Stimulated activated CD8-positive, alpha-beta memory T cell treated with anti-CD3 and anti-CD28 coated beads, Interleukin-4, amount 100 ng/mL, for 24 hours (primary cell): ENCODE data around the gene FN1.

Experiments used
- DNase-seq: peaks from one replicate; pipeline ENCODE4 v3.0.0-alpha.2; 2020; ENCODE audit warnings: low read depth

Gene FN1

DNA sequence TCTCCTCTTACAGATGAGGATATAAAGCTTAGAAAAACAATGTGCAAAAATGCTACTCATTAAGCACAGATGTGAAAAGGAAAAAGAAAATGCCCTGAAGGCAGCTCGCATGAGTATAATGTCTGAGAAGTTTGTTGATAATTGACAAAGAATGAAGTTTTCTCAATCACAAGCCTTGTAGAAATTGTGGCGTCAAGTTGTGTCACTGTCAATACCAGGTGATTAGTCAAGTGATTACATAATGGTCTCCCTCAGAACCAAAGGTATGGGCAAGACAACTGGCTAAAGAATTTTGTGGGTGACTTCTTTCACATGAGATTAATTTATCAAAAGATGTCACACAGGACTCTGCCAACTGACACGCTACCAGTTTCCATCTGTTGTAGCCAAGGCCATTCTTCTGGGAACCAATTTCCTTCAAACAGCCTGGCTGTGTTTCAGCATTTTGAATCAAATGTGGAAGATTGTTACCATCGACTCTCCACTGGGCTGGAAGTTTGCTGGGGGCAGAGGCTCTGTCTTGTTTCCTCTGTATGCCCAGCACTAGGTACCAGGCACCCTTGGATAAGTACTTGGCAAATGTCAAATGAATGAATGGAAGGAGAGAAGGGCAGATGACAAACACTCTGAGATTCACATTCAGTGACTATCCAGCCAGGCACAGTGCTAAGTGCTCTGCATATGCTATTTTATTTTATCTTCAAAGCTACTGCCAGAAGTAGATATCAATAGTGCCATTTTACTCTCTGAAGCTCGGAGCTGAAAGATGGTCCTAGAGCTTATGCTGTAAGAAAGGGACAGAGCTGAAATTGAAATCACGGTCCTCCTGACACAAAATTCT, 5.9 kb upstream of the FN1 start:
- no peak for DNase-seq

DNA sequence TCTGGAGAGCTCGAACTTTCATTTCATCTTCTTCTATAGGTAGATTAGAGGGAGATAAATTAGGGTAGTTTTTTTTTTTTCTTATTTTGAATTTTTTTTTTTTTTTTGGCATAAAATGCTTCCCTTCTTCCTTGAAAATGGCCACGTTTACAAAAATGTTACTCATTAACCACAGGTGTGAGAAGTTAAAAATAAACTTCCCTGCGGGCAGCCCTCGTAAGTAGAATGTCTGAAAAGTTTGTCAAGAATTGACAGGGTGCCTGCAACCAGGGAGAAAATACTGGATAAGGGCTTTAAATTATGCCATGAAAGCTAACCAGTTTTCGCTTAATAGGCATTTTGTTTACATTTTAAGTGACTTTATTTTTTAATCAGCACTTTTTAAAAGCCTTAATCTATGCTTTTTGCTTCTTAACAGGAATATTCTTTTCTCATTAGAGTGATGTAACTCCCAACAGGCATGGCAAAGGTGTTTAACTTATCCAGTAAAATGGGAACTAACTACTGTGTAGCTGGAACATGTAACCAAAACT, 4.2 kb upstream of the FN1 start:
- no peak for DNase-seq

DNA sequence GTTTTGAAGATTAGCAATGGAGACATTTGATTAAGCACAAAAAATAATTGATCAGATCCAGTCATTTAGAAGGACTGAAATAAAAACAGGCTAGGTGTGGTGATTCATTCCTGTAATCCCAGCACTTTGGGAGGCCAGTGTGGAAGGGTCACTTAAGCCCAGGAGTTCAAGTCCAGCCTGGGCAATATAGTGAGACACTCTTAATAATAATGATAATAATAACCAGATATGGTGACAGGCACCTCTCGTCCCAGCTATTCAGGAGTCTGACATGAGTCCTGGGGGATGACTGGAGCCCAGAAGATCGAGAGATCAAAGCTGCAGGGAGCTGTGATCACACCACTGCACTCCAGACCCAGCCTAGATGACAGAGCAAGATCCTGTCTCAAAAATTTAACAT, 3.5 kb upstream of the FN1 start:
- no peak for DNase-seq

DNA sequence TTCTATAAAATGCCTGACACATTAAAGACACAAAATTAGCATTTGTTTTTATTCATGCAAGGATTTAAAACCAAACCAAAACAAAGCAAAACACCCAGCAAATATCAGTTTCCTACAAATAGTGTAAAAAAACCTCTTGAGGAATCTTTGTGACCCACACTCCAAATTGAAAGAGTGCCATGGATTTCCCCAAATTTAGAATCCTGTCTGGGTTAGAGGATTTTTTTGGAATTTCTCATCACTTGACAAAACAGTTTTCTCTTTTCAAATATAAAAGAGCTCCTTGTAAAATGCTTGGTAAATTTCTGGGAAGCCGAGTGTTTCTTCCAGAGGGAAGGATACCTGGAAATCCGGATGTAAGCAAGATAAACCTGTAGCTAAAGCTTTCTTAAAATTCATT, 1.7 kb upstream of the FN1 start:
- no peak for DNase-seq

DNA sequence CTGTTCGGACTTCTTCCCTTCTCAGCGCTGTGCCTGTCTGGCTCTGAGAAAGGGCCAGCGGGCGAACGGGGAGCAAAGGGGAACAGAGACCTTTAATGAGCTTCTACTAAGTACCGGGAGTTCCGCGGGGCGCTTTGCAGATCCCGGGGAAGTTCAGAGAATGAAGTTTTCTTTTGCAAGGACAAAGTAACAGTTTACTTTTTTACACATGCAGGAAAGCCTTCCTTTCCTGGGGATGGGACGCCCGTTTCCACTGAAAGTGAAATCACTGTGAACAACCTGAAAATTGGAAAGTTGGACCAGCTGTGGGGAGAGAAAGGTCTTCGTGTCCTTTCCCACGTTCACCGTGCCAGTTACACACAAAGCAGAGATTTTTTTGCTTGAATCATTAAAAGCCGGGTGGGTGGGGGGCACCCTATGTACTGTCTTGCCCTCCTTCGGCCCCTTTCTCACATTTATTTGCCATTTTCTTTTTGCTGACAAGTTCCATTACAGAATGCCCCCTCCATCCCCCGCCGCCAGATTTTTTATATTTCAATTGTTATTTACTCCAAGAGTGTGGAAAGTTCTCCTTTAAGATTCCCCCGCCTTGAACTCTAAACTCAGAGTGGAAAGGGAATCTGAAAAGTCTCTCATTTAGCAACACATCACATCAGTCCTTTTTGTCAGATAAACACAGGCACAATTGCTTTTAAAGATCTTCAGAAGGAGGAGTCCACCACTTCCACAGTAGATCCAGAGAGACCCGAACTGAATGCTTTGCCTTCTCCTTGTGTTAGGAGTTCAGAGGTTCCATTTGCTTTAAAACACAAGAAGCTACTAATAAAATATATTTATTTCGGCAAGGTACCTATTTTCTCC, 1.1 kb upstream of the FN1 start:
- no peak for DNase-seq

DNA sequence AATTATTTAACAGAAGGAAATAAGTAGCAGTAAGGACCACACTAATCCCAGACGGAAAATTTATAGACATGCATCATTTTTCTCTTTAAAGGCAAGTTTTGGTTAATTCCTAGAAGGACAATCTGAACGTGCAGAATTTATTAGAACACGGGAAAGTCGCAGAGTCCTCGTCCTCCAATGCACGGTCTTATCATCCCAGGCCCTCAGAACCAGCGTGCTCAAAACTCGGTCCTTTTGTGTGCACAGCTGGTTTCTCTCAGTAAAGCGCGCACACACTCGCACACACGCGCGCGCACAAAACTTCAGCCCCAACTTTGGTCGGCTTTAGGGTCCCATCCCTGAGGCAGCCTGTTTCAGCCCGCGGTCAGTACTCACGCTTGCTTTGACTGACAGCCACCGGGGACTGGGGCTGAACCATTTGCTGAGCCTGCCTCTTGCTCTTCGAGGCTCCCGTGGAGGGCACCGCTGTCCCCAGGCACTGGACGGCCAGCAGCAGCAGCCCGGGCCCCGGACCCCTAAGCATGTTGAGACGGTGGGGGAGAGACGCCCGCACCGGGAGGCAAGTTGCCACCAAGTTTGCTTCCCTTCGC, 493 bp downstream of the FN1 start:
- no peak for DNase-seq

DNA sequence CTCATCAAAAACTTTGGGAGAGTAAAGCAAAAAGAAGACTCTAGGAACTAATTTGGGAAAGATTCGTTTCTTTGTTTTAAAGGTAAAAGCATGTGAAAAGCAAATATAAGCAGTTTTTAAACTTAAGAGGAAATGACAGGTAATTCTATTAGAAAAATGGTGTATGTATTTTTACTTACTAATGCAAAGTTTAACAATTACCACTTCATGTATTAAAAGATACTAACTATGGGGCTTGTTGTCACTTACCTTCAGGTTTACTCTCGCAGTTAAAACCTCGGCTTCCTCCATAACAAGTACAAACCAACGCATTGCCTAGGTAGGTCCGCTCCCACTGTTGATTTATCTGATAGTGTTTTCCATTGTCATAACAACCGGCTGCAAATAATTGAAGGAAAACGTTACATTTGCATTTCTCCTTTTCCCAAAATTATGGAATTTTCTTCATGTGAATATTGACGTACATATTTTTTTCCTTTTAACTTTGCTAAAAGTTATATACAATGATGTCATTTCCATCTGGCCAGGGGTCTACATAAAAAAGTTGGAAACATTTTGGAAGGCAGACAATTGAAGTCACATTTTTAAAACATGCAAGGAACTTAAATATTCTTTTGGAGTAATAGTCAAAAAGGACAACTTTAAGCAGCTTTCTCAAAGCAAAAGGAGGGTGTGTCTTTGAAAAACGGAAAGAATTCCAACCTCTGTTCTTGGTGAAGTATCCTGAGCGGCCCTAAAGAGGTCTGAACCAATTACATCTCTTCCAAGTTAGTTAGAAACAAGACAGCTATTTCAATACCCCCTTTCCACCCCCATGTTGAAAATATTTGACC, 1.2 kb downstream of the FN1 start:
- DNase-seq = no peak

DNA sequence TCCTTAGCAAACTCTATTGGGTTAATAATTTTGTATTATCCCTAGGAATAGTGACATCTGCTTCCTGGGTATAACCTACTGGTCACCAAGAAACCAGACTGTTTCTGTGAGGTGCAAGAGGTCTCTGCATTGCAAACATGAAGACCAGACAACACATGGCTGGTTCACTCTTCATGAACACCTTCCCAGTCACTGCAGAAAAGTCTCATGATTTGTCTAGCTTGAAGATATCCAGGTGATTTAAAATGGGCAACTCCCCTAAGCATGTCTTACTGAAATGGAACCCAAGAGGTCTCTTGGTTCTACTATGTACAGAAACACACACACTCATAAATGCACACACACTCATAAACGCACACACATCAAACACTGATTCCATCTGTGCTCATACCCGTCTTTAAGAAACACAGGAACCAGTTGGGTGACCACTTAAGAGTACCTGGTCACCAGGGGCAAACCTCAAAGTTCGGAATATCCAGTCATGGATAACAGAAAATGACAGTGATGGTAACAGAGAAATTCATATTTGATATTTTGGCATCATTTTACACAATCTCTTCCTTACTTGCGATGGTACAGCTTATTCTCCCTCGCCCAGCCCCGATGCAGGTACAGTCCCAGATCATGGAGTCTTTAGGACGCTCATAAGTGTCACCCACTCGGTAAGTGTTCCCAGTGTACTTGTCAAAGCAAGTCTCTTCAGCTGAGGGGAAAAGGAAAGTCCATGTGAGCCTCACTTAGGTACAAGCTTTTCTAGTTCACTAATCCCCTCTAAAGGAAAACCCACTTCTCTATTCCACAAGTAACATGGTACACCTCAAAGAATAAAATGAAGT, 2.9 kb downstream of the FN1 start:
- no peak for DNase-seq

DNA sequence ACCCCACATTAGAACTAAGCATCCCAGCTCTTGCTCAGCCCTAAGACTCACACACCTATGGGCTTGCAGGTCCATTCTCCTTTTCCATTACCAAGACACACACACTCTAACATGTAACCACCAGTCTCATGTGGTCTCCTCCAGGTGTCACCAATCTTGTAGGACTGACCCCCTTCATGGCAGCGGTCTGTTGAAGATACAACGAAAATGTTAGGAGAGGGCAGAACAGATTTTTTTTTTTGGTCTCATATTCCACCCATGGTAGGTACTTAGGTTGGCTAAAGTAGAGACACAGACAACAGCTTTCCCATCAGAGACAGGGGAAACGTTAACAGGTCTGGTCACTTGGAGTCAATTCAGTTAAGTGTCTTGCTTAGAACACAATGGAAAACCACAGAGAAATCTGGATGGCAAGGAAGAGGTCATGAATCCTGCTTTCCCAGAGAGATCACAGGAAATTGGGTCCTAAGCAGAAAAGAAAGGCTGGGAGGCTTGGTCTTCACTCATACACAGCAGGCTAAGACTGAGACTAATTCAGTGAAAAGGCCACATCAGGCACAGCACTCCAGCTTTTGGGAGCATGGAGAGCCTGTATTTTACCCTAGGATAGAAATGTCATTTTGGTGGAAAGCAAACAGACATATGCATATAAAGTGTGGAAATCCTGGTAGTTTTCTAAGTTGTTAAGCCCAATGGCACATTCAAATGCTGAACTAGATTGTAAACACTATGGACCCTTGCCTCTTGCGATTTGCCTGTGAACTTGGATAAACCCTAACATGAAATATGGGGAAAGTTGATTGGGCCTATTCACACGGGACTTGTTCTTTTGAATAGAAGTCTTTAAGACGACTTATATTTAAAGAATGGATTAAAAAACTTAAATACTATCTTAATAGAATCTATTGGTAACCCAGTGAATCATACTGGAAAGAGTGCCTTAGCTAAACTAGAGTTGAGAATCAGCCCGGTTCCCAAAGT, 3.8 kb downstream of the FN1 start:
- DNase-seq = no peak

DNA sequence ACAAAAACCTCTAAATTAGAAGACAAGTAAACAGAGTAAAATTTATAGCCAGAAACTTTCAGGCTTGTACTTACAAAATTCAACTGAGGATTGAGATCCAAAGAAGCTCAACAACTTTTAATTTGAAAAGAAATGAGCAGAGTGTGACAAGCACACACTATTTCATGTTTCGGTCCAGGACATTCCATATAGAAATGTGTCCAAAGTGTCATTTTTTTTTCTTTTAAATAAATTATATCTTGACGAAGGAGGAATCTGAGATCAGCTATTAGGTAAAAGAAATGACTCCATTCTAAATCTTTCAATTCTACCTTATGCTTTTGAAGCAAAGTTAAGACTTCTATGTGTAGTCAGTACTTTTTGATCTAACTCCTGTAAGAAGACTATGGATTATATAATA, 4.6 kb downstream of the FN1 start:
- DNase-seq = no peak

DNA sequence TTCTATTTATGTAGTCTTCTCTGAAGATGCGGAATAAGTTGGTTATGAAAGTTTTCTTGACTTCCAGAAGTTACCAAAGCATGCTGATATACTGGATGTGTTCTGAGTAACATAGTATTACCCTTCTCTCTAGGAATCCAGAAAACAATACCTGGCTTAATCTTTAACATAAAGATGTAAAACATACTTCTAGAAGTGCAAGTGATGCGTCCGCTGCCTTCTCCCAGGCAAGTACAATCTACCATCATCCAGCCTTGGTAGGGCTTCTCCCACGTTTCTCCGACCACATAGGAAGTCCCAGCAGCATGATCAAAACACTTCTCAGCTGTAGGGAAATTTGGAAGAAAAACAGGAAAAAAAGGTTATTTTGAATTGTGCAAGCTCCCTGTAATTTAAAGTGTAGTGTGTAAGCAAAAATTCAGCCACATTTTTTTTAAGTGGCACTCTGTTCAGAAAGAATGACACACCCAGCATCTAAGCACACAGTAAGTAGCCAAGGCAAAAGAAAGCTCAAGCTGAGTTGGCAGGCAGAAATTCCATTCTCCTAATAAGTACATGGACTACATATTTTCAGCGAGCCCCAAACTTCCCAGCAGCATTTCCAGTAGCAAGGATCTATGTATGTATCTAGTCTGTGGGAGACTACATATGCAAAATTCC, 5.2 kb downstream of the FN1 start:
- no peak for DNase-seq

DNA sequence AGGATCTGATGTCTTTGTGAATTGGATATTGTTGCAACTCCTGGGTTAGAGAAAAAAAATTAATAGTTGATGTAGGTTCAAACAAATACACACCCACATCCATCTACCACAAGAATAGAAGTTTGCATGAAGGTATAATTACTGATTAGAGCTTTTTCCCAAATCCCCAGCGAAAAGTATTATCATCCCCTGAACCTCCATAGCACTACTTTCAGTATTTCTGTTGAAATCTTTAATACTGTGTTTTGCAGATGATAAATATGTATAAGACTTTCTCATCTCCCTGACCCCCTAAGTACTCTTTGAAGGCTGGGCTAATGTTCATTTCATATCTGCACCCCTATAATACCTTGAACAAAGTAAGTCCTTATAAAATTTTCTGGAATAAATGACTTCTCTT, 6.4 kb downstream of the FN1 start:
- no peak for DNase-seq

DNA sequence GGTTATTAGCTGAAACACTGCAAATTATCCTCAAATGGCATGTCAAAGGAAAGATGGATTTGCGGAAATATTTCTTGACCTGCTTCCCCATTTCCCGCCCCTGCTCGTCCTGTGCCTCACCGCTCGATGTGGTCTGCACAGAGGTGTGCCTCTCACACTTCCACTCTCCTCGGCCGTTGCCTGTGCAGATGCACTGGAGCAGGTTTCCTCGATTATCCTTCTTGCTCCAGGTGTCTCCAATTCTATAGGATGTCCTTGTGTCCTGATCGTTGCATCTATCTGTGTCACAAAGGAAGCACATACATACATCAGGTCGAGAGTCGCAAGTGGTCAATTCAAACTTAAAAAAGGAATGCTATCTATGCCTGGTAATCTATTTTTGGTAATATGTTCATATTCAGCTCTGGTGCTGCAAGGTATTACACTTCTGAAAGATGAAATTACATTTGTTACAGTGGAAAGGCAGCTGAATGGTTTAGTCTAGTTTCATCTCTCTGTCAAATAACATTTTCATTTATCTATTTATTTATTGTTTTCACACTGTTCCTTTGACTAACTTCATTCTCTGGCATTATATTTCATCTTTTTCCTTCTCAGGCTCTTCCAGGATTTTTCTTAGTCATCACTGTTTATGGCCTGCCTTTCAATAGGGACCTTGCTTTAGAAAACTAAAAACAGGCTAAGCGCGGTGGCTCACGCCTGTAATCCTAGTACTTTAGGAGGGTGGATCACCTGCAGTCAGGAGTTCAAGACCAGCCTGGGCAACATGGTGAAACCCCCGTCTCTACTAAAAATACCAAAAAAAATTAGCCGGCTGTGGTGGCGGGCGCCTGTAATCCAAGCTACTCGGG, 7.6 kb downstream of the FN1 start:
- DNase-seq = no peak

DNA sequence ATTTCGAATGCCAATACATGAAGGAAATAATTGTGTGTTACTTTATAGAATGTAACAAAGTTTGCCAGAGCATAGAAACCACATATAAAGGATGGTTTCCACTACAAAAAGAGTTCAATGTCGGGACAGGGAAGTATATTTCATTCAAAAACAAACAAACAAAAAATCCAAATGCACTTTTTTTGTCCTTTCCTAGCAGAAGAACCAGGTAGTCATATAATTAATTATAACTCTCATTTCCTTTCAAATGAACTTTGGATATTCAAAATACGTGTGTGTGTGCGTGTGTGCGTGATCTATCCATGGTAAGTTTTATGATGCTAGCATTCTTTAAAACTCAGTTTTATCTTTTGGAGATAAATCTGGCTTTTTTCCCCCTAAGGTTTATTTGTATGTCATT, 8.3 kb downstream of the FN1 start:
- no peak for DNase-seq

DNA sequence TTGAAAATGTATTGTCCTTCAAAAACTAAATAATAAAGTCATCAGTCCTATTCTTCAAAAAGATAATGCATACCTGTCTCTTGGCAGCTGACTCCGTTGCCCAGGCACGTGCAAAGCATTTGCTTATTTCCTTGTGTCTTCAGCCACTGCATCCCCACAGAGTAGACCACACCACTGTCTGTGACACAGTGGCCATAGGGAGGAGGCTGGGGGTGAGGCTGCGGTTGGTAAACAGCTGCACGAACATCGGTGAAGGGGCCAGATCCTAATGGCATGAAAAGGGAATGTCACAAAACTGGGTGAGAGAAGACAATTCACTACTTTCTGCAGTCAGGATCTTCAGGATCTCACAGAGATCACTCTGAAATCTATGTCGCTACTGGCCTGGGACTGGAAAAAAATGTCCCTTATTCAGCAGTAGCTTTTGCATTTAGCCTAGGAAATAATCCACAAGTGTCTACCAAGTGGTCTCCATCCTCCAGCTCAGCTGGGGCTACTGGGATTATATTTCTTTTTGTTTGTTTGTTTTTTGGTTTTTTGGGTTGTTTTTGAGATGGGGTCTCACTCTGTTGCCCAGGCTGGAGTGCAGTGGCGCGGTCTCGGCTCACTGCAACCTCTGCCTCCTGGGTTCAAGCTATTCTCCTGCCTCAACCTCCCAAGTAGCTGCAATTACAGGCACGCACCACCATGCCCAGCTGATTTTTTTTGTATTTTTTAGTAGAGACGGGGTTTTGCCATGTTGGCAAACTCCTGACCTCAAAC, 10.7 kb downstream of the FN1 start:
- no peak for DNase-seq

DNA sequence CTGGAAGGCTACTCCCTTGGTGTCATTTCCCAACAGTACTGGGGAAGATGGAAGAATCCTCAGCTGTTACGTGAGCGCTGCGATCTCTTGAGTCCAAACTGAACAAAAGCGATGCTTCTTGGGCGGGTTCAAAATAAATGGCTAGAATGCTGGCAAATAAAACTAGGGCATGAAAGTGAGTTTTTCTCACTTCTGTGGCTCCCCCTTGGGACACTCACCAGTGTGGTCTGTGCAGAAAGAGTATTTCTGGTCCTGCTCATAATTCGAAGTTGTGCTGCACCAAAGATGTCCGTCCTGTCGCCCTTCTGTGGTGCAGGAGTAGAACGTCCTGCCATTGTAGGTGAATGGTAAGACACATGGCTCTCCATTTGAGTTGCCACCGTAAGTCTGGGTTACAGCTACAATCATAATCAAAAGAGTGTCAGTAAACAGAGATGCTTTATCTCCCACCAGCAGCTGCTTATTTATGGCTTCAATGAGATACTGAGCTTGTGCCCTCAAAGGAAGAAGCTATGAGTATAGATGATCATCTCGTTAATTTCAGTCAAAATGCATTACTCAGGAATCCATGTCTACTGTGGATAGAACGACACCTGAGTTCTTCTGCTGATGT, 11.8 kb downstream of the FN1 start:
- no peak for DNase-seq

DNA sequence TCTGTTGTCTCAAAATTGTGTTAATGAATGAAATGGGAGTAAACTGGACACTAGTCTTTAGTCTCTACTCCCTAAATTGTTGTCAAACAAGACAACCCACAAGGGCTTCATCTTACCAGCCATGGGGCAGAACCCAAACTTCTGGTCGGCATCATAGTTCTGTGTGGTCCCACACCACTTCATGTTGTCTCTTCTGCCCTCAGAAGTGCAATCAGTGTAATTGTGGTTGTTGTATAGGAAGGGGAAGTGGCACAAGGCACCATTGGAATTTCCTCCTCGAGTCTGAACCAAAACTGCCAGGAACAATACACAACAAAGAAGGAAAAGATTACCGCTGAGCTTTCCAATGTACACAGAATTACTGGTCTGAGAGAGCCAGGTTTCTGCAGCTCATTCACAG, 12.6 kb downstream of the FN1 start:
- DNase-seq = no peak
